Duodenal mucosa (tissue), 2 donors: ENCODE measurements around the gene STPG4.

Experiments used
- H3K27ac ChIP-seq: one replicate; pipeline ENCODE4 v1.7.0; 2013; ENCODE audit warnings: low read depth, low read length
- H3K27me3 ChIP-seq, 2 donors: one replicate each; pipeline ENCODE4 v1.7.0; 2013; ENCODE audit warnings: low read length in 2 of 2, control low read depth in 1 of 2; ENCODE audit not compliant: insufficient read depth in 2 of 2, control insufficient read depth in 1 of 2
- H3K36me3 ChIP-seq, 2 donors: one replicate each; pipeline ENCODE4 v1.7.0; 2013; ENCODE audit warnings: low read length in 2 of 2, control low read depth in 1 of 2; ENCODE audit not compliant: insufficient read depth in 2 of 2, control insufficient read depth in 1 of 2
- H3K4me1 ChIP-seq, 2 donors: one replicate each; pipeline ENCODE4 v1.7.0; 2013; ENCODE audit warnings: low read length in 2 of 2, control low read depth in 1 of 2; ENCODE audit not compliant: insufficient read depth in 2 of 2, control insufficient read depth in 1 of 2
- H3K4me3 ChIP-seq, 2 donors: one replicate each; pipeline ENCODE4 v1.7.0; 2013; ENCODE audit warnings: low read length in 2 of 2, low read depth in 1 of 2
- H3K9ac ChIP-seq, 2 donors: one replicate each; pipeline ENCODE4 v1.7.0; 2013; ENCODE audit warnings: low read length in 2 of 2, low read depth in 1 of 2
- H3K9me3 ChIP-seq, 2 donors: one replicate each; pipeline ENCODE4 v1.7.0; 2013; ENCODE audit warnings: low read length in 2 of 2, control low read depth in 1 of 2; ENCODE audit not compliant: control insufficient read depth in 1 of 2

The STPG4 gene

DNA sequence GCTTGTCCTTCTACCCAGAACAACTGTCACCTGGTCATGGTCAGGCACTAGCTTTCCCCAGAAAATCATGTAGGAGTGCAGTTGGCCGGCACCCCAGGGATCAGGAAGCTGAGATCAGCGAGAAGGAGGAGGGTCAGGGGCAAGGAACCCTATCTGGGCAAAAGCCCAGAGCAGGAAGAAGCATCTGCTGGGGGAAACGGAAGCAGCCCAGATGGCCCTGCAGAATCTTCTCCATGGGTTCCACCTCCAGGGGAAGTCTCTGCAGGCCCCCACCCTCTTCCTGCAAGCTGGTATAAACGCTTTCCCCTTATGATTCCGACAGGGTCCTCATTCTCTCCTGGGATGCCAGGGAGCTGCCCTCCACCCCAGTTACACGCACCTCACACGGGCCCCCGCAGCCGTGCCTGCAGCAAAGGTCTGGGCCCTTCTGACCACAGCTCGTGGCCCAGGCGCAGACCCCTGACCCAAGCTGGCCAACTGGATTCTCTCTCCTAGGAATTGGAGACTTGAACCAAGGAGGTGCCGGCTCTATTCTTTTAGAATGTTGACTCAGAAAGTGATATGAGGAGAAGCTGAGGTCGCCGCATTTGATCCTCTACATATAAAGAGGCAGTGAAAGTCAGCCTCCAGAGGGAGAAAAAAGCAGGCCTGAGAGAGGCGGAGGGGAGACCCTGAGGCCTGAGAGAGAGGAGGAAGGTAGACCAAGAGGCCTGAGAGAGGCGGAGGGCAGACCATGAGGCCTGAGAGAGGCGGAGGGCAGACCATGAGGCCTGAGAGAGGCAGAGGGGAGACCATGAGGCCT, 71.0 kb downstream of the STPG4 start:
- H3K9ac ChIP-seq: no peak overlapping the region
- H3K4me1 ChIP-seq: peaks cover 58 to 69% of the 10 kb centered on the region in 2 donors
- no peaks in the 10 kb centered on the region for H3K36me3 ChIP-seq
- H3K9me3 ChIP-seq: no peaks in the 10 kb centered on the region
- H3K27me3 ChIP-seq: no peaks in the 10 kb centered on the region
- H3K4me3 ChIP-seq: no peak overlapping the region
- no peak overlapping the region for H3K27ac ChIP-seq

GRCh38 chr2:47083485-47083884, 71.6 kb downstream of the STPG4 start:
- Histone ChIP-seq H3K27ac (no peak overlapping the region), H3K4me3 (no peak overlapping the region), H3K9me3 (no peaks in the 10 kb centered on the region), H3K9ac (no peak overlapping the region), H3K27me3 (no peaks in the 10 kb centered on the region), H3K36me3 (no peaks in the 10 kb centered on the region), H3K4me1 (peaks cover 58 to 66% of the 10 kb centered on the region in 2 donors)

GRCh38 chr2:47083005-47083404, 72.1 kb downstream of the STPG4 start:
- Histone ChIP-seq H3K27me3 (no peaks in the 10 kb centered on the region), H3K4me3 (no peak overlapping the region), H3K4me1 (peaks cover 58 to 66% of the 10 kb centered on the region in 2 donors), H3K27ac (no peak overlapping the region), H3K36me3 (no peaks in the 10 kb centered on the region), H3K9ac (no peak overlapping the region), H3K9me3 (no peaks in the 10 kb centered on the region)

DNA sequence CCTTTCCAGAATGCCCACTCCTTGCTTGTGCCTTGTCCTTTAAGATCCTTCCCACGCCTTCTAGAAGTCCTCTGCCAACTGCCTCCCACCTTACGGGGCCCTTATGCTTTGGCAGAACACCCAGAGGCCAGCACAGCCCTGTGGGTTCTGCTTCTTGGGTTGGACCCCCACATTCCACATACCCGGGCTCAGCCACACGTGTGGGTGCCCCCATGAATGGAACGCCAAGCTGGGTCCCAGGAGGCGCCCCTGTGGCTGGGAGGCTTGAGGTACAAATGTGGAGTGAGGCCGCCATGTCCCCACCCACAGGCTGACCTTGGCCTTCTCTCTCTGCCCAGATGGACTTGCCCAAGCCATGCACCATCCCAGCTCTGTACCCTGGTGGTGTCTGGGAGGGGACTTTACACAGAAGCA, 74.2 kb downstream of the STPG4 start:
- no peak overlapping the region for H3K4me3 ChIP-seq
- peaks cover 55 to 58% of the 10 kb centered on the region in 2 donors for H3K4me1 ChIP-seq
- H3K9ac ChIP-seq: no peak overlapping the region
- H3K27me3 ChIP-seq: no peaks in the 10 kb centered on the region
- no peaks in the 10 kb centered on the region for H3K36me3 ChIP-seq
- no peak overlapping the region for H3K27ac ChIP-seq
- no peaks in the 10 kb centered on the region for H3K9me3 ChIP-seq

DNA sequence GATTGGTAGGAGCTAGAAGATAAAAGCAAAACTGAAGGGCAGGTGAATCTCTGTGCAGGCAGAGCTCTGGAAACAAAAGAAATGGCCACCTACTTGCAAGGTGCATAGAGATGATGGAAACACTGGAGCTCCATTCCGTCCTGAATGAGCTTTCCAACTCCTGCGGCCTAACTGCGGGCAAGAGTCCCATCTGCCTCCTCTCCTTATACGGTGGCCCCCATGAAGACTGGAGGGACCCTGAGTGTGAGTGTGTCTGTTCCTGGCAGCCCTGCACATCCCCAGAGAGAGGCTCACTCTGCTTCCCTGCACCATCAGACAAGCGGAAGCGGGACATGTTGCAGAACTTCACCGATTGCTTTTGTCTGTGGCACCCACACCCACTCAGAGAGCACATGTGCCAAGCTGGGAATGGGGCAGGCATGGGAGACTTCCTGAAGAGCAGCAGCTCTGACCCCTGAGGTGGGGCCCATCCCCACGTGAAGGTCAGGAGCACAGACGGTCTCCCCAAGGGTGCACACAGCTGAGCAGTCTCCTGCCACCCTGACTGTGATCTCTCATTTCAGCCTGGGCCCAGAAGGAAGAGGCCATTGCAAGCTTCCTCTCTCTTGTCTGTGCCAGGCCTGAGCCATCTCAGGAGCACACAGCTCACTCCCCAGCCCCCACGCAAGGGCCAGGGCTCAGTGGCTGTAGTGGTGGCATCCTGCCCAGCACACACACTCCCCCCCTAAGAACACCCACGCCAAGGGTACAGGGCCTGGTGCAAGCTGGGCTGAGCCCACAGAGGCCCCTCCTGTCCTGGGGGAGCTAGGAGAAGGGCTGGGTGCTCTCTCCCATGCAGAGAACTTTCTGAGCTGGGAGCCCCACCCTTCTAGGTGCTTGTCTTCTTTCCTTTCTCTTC, 75.3 kb downstream of the STPG4 start:
- H3K27ac ChIP-seq: peak overlapping the region; percentile 43
- H3K27me3 ChIP-seq: no peaks in the 10 kb centered on the region
- H3K9me3 ChIP-seq: no peaks in the 10 kb centered on the region
- peak overlapping the region; percentile 55 to 64 for H3K9ac ChIP-seq
- H3K4me3 ChIP-seq: peak overlapping the region; percentile 40 to 49
- H3K36me3 ChIP-seq: no peaks in the 10 kb centered on the region
- H3K4me1 ChIP-seq: peaks cover 51 to 53% of the 10 kb centered on the region in 2 donors

GRCh38 chr2:47078541-47079482, 76.3 kb downstream of the STPG4 start:
- peaks cover 48 to 52% of the 10 kb centered on the region in 2 donors for H3K4me1 ChIP-seq
- no peaks in the 10 kb centered on the region for H3K9me3 ChIP-seq
- H3K4me3 ChIP-seq: peak overlapping the region in 1 of 2 donors; percentile 37
- peak overlapping the region; percentile 7 for H3K27ac ChIP-seq
- H3K36me3 ChIP-seq: peaks cover 0 to 5% of the 10 kb centered on the region in 2 donors
- peak overlapping the region in 1 of 2 donors; percentile 18 for H3K9ac ChIP-seq
- H3K27me3 ChIP-seq: no peaks in the 10 kb centered on the region

DNA sequence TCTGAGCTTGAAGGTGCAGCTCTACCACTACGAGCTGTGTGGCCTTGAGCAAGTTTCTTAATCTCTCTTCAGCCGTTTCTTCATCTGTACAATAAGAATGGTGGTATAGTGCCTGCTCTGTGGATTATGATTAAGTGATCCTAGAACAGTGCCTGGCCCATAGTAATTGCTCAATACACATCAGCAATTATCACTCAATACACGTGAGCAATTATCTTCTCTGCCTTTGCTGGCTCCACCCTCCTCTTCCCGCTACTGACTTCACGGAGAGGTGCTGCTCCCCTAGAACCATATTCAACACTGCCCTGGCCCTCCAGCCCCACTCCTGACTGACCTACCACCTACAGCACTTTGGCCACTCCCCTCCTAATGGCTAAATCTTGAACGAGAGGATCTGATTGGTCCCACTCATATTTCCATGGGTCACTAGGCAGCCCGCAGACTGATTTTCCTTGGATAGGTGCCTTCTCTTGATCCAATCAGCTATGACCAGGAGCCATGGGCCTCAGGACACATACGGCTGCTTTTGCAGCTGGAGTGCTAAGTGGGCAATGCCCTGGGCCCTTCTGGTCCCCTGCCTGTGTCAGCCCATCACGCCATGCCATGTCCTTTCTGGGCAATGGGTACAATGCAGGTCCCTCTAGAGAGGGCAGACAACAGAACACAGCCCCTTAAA, 77.5 kb downstream of the STPG4 start:
- no peak overlapping the region for H3K9ac ChIP-seq
- H3K4me1 ChIP-seq: peaks cover 51 to 58% of the 10 kb centered on the region in 2 donors
- H3K27me3 ChIP-seq: no peaks in the 10 kb centered on the region
- no peak overlapping the region for H3K27ac ChIP-seq
- no peak overlapping the region for H3K4me3 ChIP-seq
- peaks cover 0 to 11% of the 10 kb centered on the region in 2 donors for H3K36me3 ChIP-seq
- H3K9me3 ChIP-seq: no peaks in the 10 kb centered on the region

DNA sequence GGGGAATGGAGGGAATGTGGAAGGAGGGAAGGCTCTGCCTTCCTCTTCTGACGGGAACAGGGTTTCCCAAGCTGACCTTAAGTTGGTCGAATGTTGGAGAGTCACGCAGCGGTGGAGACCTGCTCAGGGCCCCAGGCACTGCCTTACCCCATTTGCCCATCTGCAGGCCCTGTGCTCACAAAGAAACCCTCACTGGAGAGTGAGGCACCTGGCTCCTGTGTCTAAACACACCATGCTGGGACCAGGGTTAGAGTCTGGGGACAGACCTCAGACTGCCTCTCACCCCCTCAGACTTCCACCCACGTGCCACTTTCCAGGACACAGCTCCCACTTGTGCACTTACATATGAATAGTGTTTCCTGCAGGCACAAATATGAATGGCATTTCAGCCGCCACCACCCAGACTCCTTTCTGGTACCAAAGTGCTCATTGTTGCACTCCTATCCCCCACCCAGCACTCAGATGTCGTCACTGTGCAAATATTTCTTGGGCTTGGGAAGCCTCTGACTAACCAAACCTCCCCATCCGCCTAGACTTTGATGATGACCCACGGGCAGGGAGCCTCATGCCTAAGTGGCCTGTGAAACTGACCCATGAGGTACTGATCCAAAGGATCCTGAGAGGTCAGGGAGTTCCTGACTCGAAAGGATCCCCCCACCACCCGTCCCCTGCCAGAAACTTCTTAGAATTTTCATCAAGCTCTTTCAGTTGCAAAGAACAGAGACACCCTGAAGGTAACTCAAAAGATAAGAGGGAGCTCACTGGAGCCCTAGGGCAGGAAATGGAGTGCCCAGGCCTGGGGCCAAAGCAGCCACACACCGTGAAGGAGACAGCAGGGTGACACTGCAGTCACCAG, 78.3 kb downstream of the STPG4 start:
- Histone ChIP-seq H3K9ac (no peak overlapping the region), H3K36me3 (peaks cover 0 to 13% of the 10 kb centered on the region in 2 donors), H3K9me3 (no peaks in the 10 kb centered on the region), H3K4me1 (peaks cover 51 to 62% of the 10 kb centered on the region in 2 donors), H3K4me3 (no peak overlapping the region), H3K27me3 (no peaks in the 10 kb centered on the region), H3K27ac (no peak overlapping the region)
